ENCODE data around the gene TRIM10.
"Not testable (repeated sequence)": the region's sequence is repeated elsewhere in the genome, so short reads cannot be mapped to it uniquely, and the experiment has no call there.

The TRIM10 gene

GRCh38 chr6:30143780-30144179, 17.2 kb downstream of the TRIM10 start:
- no peaks in the 10 kb centered on the region for H3K27me3 ChIP-seq (ENCODE audit: control insufficient read depth, insufficient read depth, low read length, poor library complexity, severe bottlenecking)
- H3K4me1 ChIP-seq (ENCODE audit: control insufficient read depth, insufficient read depth, low read length), result no peaks in the 10 kb centered on the region
- H3K27ac ChIP-seq (ENCODE audit: insufficient read depth, low read depth, low read length, poor library complexity, severe bottlenecking), result no peak overlapping the region
- 81 to 82% methylated on average over 2 of the region's 2 CpGs for WGBS, 2 experiments
- no peak overlapping the region for H3K4me3 ChIP-seq (ENCODE audit: insufficient read depth, low read depth, low read length)
- H3K36me3 ChIP-seq (ENCODE audit: control insufficient read depth, insufficient read depth, low read length), result no peaks in the 10 kb centered on the region
- no peaks in the 10 kb centered on the region for H3K9me3 ChIP-seq (ENCODE audit: control insufficient read depth, low read length)

GRCh38 chr6:30142665-30143064, 18.3 kb downstream of the TRIM10 start:
- Histone ChIP-seq H3K4me3 (ENCODE audit: insufficient read depth, low read depth, low read length) (no peak overlapping the region), H3K4me1 (ENCODE audit: control insufficient read depth, insufficient read depth, low read length) (no peaks in the 10 kb centered on the region), H3K9me3 (ENCODE audit: control insufficient read depth, low read length) (no peaks in the 10 kb centered on the region), H3K36me3 (ENCODE audit: control insufficient read depth, insufficient read depth, low read length) (no peaks in the 10 kb centered on the region), H3K27ac (ENCODE audit: insufficient read depth, low read depth, low read length, poor library complexity, severe bottlenecking) (no peak overlapping the region), H3K27me3 (ENCODE audit: control insufficient read depth, insufficient read depth, low read length, poor library complexity, severe bottlenecking) (no peaks in the 10 kb centered on the region)
- WGBS, 2 experiments, result 96% methylated on average over 3 of the region's 3 CpGs; no CpG with 5 or more reads in 1 of the 2 experiments

- not testable (repeated sequence) for H3K27me3 ChIP-seq (ENCODE audit: control insufficient read depth, insufficient read depth, low read length, poor library complexity, severe bottlenecking); H3K4me3 ChIP-seq (ENCODE audit: insufficient read depth, low read depth, low read length); H3K4me1 ChIP-seq (ENCODE audit: control insufficient read depth, insufficient read depth, low read length); H3K9me3 ChIP-seq (ENCODE audit: control insufficient read depth, low read length); H3K36me3 ChIP-seq (ENCODE audit: control insufficient read depth, insufficient read depth, low read length); H3K27ac ChIP-seq (ENCODE audit: insufficient read depth, low read depth, low read length, poor library complexity, severe bottlenecking)
- WGBS, 2 experiments, result 80% methylated on average over 8 of the region's 8 CpGs
These were observed 20.8 kb downstream of the TRIM10 start for GRCh38 chr6:30140240-30140639.

GRCh38 chr6:30136570-30137286, 24.3 kb downstream of the TRIM10 start:
- no peak overlapping the region for H3K27ac ChIP-seq (ENCODE audit: insufficient read depth, low read depth, low read length, poor library complexity, severe bottlenecking)
- no peaks in the 10 kb centered on the region for H3K36me3 ChIP-seq (ENCODE audit: control insufficient read depth, insufficient read depth, low read length)
- H3K4me1 ChIP-seq (ENCODE audit: control insufficient read depth, insufficient read depth, low read length), result no peaks in the 10 kb centered on the region
- H3K9me3 ChIP-seq (ENCODE audit: control insufficient read depth, low read length), result no peaks in the 10 kb centered on the region
- WGBS, 2 experiments, result 90 to 92% methylated on average over 11 of the region's 11 CpGs
- H3K4me3 ChIP-seq (ENCODE audit: insufficient read depth, low read depth, low read length), result no peak overlapping the region
- H3K27me3 ChIP-seq (ENCODE audit: control insufficient read depth, insufficient read depth, low read length, poor library complexity, severe bottlenecking), result peaks cover 16% of the 10 kb centered on the region

GRCh38 chr6:30135757-30136156, 25.3 kb downstream of the TRIM10 start, which contains the start of gene TRIM40:
Gene TRIM40 (plus strand): TSS chr6:30136140. CDS start chr6:30137037, 897 bp downstream.
- Histone ChIP-seq H3K27me3 (ENCODE audit: control insufficient read depth, insufficient read depth, low read length, poor library complexity, severe bottlenecking) (peaks cover 26% of the 10 kb centered on the region), H3K4me3 (ENCODE audit: insufficient read depth, low read depth, low read length) (no peak within 1 kb of the TSS), H3K27ac (ENCODE audit: insufficient read depth, low read depth, low read length, poor library complexity, severe bottlenecking) (no peak within 1 kb of the TSS), H3K36me3 (ENCODE audit: control insufficient read depth, insufficient read depth, low read length) (no peaks in the 10 kb centered on the region), H3K9me3 (ENCODE audit: control insufficient read depth, low read length) (no peaks in the 10 kb centered on the region), H3K4me1 (ENCODE audit: control insufficient read depth, insufficient read depth, low read length) (no peaks in the 10 kb centered on the region)
- 85% methylated on average over 3 to 4 of the region's 4 CpGs for WGBS, 2 experiments

GRCh38 chr6:30135147-30135546, 25.9 kb downstream of the TRIM10 start:
- WGBS, 2 experiments, result 60 to 100% methylated on average over 1 of the region's 2 CpGs
- H3K4me1 ChIP-seq (ENCODE audit: control insufficient read depth, insufficient read depth, low read length), result no peaks in the 10 kb centered on the region
- H3K4me3 ChIP-seq (ENCODE audit: insufficient read depth, low read depth, low read length), result no peak overlapping the region
- no peak overlapping the region for H3K27ac ChIP-seq (ENCODE audit: insufficient read depth, low read depth, low read length, poor library complexity, severe bottlenecking)
- H3K27me3 ChIP-seq (ENCODE audit: control insufficient read depth, insufficient read depth, low read length, poor library complexity, severe bottlenecking), result peaks cover 32% of the 10 kb centered on the region
- no peaks in the 10 kb centered on the region for H3K9me3 ChIP-seq (ENCODE audit: control insufficient read depth, low read length)
- no peaks in the 10 kb centered on the region for H3K36me3 ChIP-seq (ENCODE audit: control insufficient read depth, insufficient read depth, low read length)

GRCh38 chr6:30131947-30132497, 29.0 kb downstream of the TRIM10 start:
- Histone ChIP-seq H3K9me3 (ENCODE audit: control insufficient read depth, low read length) (no peaks in the 10 kb centered on the region), H3K27me3 (ENCODE audit: control insufficient read depth, insufficient read depth, low read length, poor library complexity, severe bottlenecking) (peaks cover 63% of the 10 kb centered on the region), H3K4me3 (ENCODE audit: insufficient read depth, low read depth, low read length) (no peak overlapping the region), H3K36me3 (ENCODE audit: control insufficient read depth, insufficient read depth, low read length) (no peaks in the 10 kb centered on the region), H3K27ac (ENCODE audit: insufficient read depth, low read depth, low read length, poor library complexity, severe bottlenecking) (no peak overlapping the region), H3K4me1 (ENCODE audit: control insufficient read depth, insufficient read depth, low read length) (no peaks in the 10 kb centered on the region)
- WGBS, 2 experiments, result 88 to 98% methylated on average over 2 of the region's 2 CpGs

- H3K4me1 ChIP-seq (ENCODE audit: control insufficient read depth, insufficient read depth, low read length), result no peaks in the 10 kb centered on the region
- H3K27ac ChIP-seq (ENCODE audit: insufficient read depth, low read depth, low read length, poor library complexity, severe bottlenecking), result no peak overlapping the region
- 41 to 42% methylated on average over 16 of the region's 16 CpGs for WGBS, 2 experiments
- H3K4me3 ChIP-seq (ENCODE audit: insufficient read depth, low read depth, low read length), result no peak overlapping the region
- no peaks in the 10 kb centered on the region for H3K36me3 ChIP-seq (ENCODE audit: control insufficient read depth, insufficient read depth, low read length)
- H3K27me3 ChIP-seq (ENCODE audit: control insufficient read depth, insufficient read depth, low read length, poor library complexity, severe bottlenecking), result peaks cover 72% of the 10 kb centered on the region
- H3K9me3 ChIP-seq (ENCODE audit: control insufficient read depth, low read length), result no peaks in the 10 kb centered on the region
These were observed 29.8 kb downstream of the TRIM10 start for GRCh38 chr6:30130887-30131862.

- Histone ChIP-seq H3K27ac (ENCODE audit: insufficient read depth, low read depth, low read length, poor library complexity, severe bottlenecking) (no peak overlapping the region), H3K9me3 (ENCODE audit: control insufficient read depth, low read length) (no peaks in the 10 kb centered on the region), H3K4me3 (ENCODE audit: insufficient read depth, low read depth, low read length) (no peak overlapping the region), H3K27me3 (ENCODE audit: control insufficient read depth, insufficient read depth, low read length, poor library complexity, severe bottlenecking) (peaks cover 81% of the 10 kb centered on the region), H3K4me1 (ENCODE audit: control insufficient read depth, insufficient read depth, low read length) (no peaks in the 10 kb centered on the region), H3K36me3 (ENCODE audit: control insufficient read depth, insufficient read depth, low read length) (no peaks in the 10 kb centered on the region)
- 75 to 81% methylated on average over 4 of the region's 4 CpGs for WGBS, 2 experiments
These were observed 30.8 kb downstream of the TRIM10 start for GRCh38 chr6:30130179-30130679.

Data from ectodermal cell (in vitro differentiated cells).